ENCODE measurements around the gene ZCCHC7. TPM values are rescaled to one million over a fixed set of nuclear protein-coding genes. Genes with fewer than 3 reads are reported as not detected.

The ZCCHC7 gene
- total and polyA plus RNA-seq, 10 of the 15 experiments (the other 5 are each of a cell fraction or from before 2014, with no cell fraction given) = 42.9 to 178 (median 53.3) TPM

GRCh38 chr9:37370968-37371563, 250.7 kb downstream of the ZCCHC7 start (continued):
- TF ChIP-seq ZBTB33 (IDR thresholded peaks at IDR 0.05) (no peak), JUNB (IDR thresholded peaks at IDR 0.05) (peak; percentile 25; the same call in 1 of the 2 replicates), ZNF217 (IDR thresholded peaks at IDR 0.05) (no peak), JUND (IDR thresholded peaks at IDR 0.05; ENCODE audit: low read depth, low read length) (no peak), SMAD1 (IDR thresholded peaks at IDR 0.05; ENCODE audit: low read depth, partially characterized antibody) (peak; percentile 17), SUPT20H (IDR thresholded peaks at IDR 0.05; ENCODE audit: borderline replicate concordance, control insufficient read depth, low read depth, low read length) (no peak), CREM (IDR thresholded peaks at IDR 0.05; ENCODE audit: low read depth) (peak; percentile 68), ASH2L (IDR thresholded peaks at IDR 0.05; ENCODE audit: borderline replicate concordance, low read depth) (no peak), ETV6 (conservative IDR thresholded peaks at IDR 0.05 in 1 of 2, IDR thresholded peaks at IDR 0.05 in 1 of 2; ENCODE audit: borderline replicate concordance in 1 of 2, low read depth in 1 of 2) (peak in 1 of 2 experiments; percentile 70; a peak in 2 of 4 replicates), CEBPZ (IDR thresholded peaks at IDR 0.05; ENCODE audit: low read depth, low read length) (no peak), POU2F2 (IDR thresholded peaks at IDR 0.05; ENCODE audit: borderline replicate concordance, low read depth, low read length) (peak; percentile 98; the same call in 2 of the 3 replicates), MYB (IDR thresholded peaks at IDR 0.05; ENCODE audit: borderline replicate concordance, low read depth, low read length) (no peak), SRF (IDR thresholded peaks at IDR 0.05; ENCODE audit: low read depth in 2 of 2, low read length in 2 of 2) (no peak), MTA2 (IDR thresholded peaks at IDR 0.05; ENCODE audit: low read depth) (peak; percentile 89), PRDM15 (CRISPR knock-in tag; IDR thresholded peaks at IDR 0.05) (no peak), ATF7 (IDR thresholded peaks at IDR 0.05; ENCODE audit: low read depth) (peak; percentile 83), FOXK2 (IDR thresholded peaks at IDR 0.05) (no peak), RFX5 (IDR thresholded peaks at IDR 0.05; ENCODE audit: low read depth, low read length) (no peak), NFYA (IDR thresholded peaks at IDR 0.05; ENCODE audit: borderline replicate concordance, low read depth, low read length) (no peak), EED (IDR thresholded peaks at IDR 0.05; ENCODE audit: low read depth) (peak; percentile 93), EP300 (IDR thresholded peaks at IDR 0.05; ENCODE audit: borderline replicate concordance in 1 of 2, control insufficient read depth in 1 of 2, low read depth in 2 of 2, low read length in 2 of 2) (peak; percentile 47 to 91; a peak in 3 of 4 replicates), NRF1 (conservative IDR thresholded peaks at IDR 0.05; ENCODE audit: low read depth, low read length) (no peak)

Data from GM12878 (cell line).